Neural crest cell (in vitro differentiated cells): ENCODE data around the gene HOXC6. TPM values are rescaled to one million over a fixed set of nuclear protein-coding genes. Genes with fewer than 3 reads are reported as not detected.

Source experiments
- DNase-seq: peaks from one replicate; pipeline ENCODE4 v3.0.0; 2021; ENCODE audit warnings: low read depth, mixed read lengths, low spot score
- H3K27ac Mint-ChIP-seq: one replicate; pipeline ENCODE4 v1.8.0; 2021; ENCODE audit warnings: mild to moderate bottlenecking, mixed read lengths; ENCODE audit not compliant: unreplicated experiment
- H3K27me3 Mint-ChIP-seq: 2 replicates; pipeline ENCODE4 v1.8.0; 2021; ENCODE audit warnings: low read depth, mild to moderate bottlenecking, mixed read lengths
- H3K36me3 Mint-ChIP-seq: 2 replicates; pipeline ENCODE4 v1.8.0; 2021; ENCODE audit warnings: low read depth, mild to moderate bottlenecking, mixed read lengths
- H3K4me1 Mint-ChIP-seq: 2 replicates; pipeline ENCODE4 v1.8.0; 2021; ENCODE audit warnings: mixed read lengths
- H3K4me3 Mint-ChIP-seq: one replicate; pipeline ENCODE4 v1.8.0; 2021; ENCODE audit warnings: mild to moderate bottlenecking, mixed read lengths
- H3K9me3 Mint-ChIP-seq: 2 replicates; pipeline ENCODE4 v1.8.0; 2021; ENCODE audit warnings: mixed read lengths
- CTCF ChIP-seq: fragments of 200-600 bp; sonication (generic); conservative IDR thresholded peaks from 2 replicates; pipeline ENCODE4 v1.5.0; 2021; ENCODE audit warnings: antibody characterized with exemption, mild to moderate bottlenecking
- total RNA-seq: library from RNA; stranded (reverse); gene quantifications from 2 replicates; pipeline ENCODE4 v1.2.1, GENCODE V29; 2021

The HOXC6 gene
- total RNA-seq, 1 donor from 2014 or later: 11.0 TPM

GRCh38 chr12:54042970-54043853 lies 15.0 kb downstream of the HOXC6 start:
- no peak for TF ChIP-seq CTCF
- no peak for DNase-seq
- peaks cover 3% of the 10 kb centered on the region for H3K4me1 Mint-ChIP-seq
- H3K27ac Mint-ChIP-seq: no peak overlapping the region
- H3K27me3 Mint-ChIP-seq: peaks cover 100% of the 10 kb centered on the region
- H3K4me3 Mint-ChIP-seq: no peak overlapping the region
- H3K36me3 Mint-ChIP-seq: no peaks in the 10 kb centered on the region
- H3K9me3 Mint-ChIP-seq: no peaks in the 10 kb centered on the region

- TF ChIP-seq CTCF: no peak
- no peak for DNase-seq
- H3K4me3 Mint-ChIP-seq: peak overlapping the region; percentile 57
- H3K4me1 Mint-ChIP-seq: peaks cover 3% of the 10 kb centered on the region
- no peaks in the 10 kb centered on the region for H3K36me3 Mint-ChIP-seq
- peak overlapping the region; percentile 83 for H3K27ac Mint-ChIP-seq
- H3K9me3 Mint-ChIP-seq: no peaks in the 10 kb centered on the region
- peaks cover 100% of the 10 kb centered on the region for H3K27me3 Mint-ChIP-seq
These were observed 16.3 kb downstream of the HOXC6 start for GRCh38 chr12:54044425-54045103.

- no peaks in the 10 kb centered on the region for H3K9me3 Mint-ChIP-seq
- DNase-seq: no peak
- no peak overlapping the region for H3K27ac Mint-ChIP-seq
- H3K27me3 Mint-ChIP-seq: peaks cover 100% of the 10 kb centered on the region
- no peaks in the 10 kb centered on the region for H3K4me1 Mint-ChIP-seq
- no peak for TF ChIP-seq CTCF
- H3K36me3 Mint-ChIP-seq: no peaks in the 10 kb centered on the region
- peak overlapping the region; percentile 68 for H3K4me3 Mint-ChIP-seq
These were observed 17.2 kb downstream of the HOXC6 start for GRCh38 chr12:54045401-54045800.

- TF ChIP-seq CTCF: no peak
- Mint-ChIP-seq H3K4me3 (peak overlapping the region; percentile 68), H3K27ac (no peak overlapping the region), H3K9me3 (no peaks in the 10 kb centered on the region), H3K4me1 (no peaks in the 10 kb centered on the region), H3K27me3 (peaks cover 100% of the 10 kb centered on the region), H3K36me3 (no peaks in the 10 kb centered on the region)
- DNase-seq: no peak
These were observed 17.8 kb downstream of the HOXC6 start for GRCh38 chr12:54045868-54046521.

GRCh38 chr12:54046809-54047159 lies 18.5 kb downstream of the HOXC6 start:
- TF ChIP-seq CTCF: no peak
- no peaks in the 10 kb centered on the region for H3K9me3 Mint-ChIP-seq
- H3K4me3 Mint-ChIP-seq: peak overlapping the region; percentile 45
- H3K36me3 Mint-ChIP-seq: no peaks in the 10 kb centered on the region
- H3K4me1 Mint-ChIP-seq: no peaks in the 10 kb centered on the region
- H3K27ac Mint-ChIP-seq: peak overlapping the region; percentile 58
- DNase-seq: no peak
- peaks cover 100% of the 10 kb centered on the region for H3K27me3 Mint-ChIP-seq
